HG02610 (cell line): ENCODE measurements around the gene AGBL1.
"Not testable (repeated sequence)": the region's sequence is repeated elsewhere in the genome, so short reads cannot be mapped to it uniquely, and the experiment has no call there.

ENCODE experiments used
- ATAC-seq: cut with Tn5 transposase; IDR thresholded peaks from one replicate; pipeline ENCODE4 v1.9.1; 2021; ENCODE audit warnings: mild to moderate bottlenecking, moderate library complexity; ENCODE audit not compliant: unreplicated experiment

Gene AGBL1

DNA sequence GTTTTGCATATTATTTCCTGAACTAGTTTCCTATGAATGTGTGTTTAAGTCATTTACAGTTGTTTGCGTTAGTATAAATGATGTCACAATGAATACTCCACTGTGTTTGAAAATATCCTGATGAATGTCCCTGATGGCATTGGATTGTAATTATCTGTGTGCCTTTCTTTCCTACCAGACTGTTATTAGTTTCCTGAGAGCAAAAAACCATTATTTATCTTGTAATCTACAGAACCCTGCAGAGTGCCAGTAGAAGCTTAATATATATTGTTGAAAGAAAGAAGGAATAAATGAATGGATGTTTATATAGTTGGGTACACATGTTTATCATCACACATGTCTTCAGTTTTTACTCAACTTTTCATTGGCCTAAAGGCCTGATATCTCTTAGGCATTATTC, 312.6 kb downstream of the AGBL1 start:
- ATAC-seq: no peak

DNA sequence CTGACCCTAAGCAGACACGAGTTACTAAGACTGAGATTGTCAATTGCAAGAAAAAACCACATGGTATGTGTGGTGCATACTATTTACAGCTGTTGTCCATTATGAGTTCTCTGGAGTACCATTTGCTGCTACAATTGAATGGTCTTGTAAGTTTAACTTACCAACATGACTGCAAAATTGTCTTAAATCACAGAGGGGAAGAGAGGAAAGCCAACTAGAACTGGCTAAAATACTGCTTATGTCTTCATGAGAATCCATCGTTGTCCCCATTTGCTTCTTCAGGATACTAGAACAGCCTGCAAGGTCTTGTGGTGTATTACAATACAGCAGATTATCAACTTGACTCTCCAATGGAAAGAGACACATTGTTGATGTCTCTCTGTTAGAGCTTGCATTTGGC, 313.2 kb downstream of the AGBL1 start:
- ATAC-seq: no peak

DNA sequence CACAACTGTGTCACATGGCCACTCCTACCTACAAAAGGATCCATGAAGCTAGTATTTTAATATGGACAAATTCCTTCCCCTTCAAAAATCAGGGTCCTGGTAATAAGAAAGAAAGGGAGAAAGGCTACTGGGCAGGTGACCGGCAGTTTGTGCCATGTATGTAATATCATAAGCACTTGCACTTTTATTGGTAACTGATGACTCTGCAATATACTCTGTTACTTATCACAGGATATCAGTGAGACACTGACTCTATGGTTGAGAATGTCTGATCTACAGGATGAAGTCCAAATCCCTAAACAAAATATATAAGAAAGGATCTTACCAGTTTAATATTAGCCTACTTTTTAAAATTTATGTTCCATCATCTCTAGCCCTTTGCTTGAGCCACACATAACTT, 315.2 kb downstream of the AGBL1 start:
- no peak for ATAC-seq

DNA sequence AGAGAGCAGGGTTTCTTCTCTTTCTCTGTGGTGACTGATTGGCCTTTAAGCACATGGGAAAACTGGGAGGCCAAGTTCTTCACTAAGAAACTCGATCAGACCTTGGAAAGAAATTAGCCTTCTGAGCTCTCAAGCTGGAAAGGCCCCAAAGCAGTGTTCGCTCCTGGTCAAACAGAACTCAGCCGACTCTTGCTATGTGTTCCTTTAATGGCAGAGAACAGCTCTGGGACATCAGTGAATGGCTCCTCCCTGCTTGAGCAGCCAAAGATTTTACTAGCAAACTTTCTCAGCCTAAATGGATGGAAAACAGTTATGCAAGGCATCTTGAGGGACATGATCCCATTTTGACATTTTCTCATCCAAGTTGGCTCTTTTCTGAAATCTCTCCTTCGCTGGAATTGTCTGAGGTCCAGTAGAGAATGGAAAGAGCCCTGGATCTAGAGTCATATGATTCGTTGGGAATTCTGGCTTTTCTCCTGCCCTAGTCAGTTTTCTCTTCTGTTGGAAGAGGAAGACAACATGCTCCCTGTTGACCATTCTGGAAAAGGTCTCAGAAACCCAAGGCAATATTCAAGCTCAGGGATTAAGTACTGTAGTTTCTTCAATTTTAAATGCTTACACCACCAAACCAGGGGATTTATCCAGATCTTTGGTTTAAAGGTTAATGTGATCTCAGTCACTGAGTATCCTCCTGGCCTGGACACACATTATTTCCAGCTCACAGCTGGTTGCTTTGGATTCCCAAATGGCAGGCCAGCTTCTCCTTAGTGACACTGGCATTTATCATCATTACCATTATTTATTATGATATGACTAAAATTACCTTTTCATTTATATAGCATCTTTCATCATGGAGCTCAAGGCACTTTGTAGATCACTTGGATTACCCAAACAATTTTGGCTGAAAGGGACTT, 319.6 kb downstream of the AGBL1 start:
- ATAC-seq: no peak

DNA sequence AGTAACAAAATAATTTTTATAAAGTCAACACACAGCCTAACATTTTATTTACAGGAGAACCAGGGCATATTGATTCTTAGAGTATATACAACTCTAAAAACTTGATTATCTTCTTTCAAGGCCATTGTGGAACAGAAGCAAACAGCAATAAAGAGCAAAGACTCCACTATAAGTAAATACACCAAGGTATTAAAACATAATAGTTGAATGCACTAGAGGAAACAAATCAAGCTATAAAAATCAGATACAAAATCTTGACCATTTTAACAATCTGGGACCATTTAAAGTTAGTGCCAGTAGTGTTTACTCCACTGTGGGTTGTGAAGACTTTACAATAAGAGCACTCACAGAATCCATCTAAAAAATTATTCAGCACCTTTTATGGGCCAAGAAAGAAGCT, 323.6 kb downstream of the AGBL1 start:
- no peak for ATAC-seq

DNA sequence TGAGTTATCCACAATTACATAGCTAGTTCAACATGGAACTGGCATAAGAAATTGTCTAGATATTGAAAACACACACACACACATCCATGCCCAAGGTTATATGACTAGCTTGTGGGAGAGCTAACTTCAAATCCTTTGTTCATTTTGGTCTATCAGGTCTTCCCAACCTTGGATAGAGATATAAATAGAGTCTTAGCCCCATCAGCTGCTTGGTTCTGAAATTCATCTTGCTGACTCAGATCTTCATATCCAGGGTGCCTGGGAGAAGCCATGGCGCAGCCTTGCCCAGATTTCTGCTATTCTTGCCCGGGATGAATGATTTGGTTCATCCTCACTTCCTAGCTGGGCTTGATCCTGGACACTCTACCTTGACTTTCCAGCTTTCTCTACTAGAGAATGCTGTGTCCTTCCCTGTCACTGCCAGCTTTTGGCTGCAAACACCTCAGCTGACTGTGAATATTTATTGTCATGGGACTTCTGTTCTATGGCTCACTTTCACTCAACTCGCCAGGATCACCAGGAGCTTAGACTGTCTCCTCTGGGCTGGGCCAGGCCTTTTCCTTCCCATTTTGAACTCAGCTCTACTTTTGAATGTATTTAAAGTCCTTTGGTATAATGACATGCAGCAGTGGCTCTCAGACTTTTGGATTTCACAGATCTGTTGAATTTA, 324.4 kb downstream of the AGBL1 start:
- no peak for ATAC-seq

DNA sequence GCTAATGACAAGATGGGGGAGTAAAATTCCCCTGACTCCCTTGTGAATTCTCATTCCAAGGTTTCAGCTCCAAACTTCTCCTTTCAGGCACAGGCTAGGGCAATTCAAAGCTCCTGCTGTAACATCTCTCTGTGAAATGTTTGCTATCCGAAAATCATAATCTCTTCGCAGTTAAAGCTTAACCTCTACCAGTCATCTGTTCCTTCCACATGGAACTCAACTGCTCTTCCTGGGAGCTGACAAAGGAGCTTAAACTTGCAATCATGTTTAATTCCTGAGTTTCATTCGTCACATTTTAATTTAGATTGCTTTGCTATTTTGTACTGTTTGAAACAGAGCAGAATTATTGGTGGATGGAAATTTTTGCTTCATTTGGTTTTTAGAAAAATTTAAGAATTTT, 328.6 kb downstream of the AGBL1 start:
- no peak for ATAC-seq

DNA sequence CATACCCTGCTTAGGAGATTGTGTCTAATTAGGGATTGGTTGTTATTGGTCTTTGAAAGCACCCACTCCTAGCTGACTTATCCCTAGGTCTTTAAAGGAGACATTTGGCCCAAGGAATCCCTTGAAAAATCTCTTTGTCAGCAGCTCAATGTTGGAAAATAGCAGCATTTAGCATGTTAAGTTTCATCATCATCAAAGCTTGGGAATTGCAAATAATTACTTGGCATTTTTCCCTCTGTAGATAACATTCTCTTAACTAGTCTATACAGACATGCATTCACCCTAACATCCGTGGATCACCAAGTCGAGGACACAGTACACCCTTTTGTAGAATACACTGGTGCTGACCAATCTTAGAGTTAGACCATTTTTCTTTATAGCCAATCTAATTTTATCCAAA, 332.2 kb downstream of the AGBL1 start:
- no peak for ATAC-seq

DNA sequence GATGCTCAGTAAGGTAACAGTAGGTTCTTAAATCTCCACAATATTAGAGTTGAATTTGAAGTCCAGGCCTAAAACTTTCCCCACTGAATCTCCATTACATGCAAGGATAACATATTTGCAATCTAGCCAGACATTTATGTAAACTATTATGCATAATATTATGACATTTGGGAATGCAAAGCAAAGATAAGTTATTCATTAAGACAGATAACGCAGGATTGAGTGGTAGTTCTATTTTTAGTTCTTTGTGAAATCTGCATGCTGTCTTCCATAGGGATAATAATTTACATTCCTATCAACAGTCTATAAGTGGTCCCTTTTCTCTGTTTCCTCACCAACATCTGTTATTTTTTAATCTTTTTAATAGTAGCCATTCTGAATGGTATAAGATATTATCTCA, 333.5 kb downstream of the AGBL1 start:
- ATAC-seq: no peak

DNA sequence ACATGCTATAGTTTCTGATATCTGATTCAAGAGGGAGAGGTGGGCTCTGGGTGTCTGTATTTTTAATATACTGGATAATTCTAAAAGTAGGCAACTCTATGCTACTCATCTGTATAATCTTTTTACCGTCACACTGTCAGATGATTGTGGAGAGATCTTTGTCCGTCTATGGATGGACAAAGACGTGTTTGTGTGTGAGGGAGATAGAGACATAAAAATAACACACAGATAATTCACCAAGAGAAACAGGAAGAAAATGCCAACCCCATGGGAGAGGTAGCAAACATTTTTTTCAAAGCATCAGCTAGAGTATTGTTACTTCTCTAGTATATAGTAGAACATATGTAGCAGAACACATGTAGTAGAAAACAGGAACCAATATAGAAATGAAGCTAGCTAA, 346.1 kb downstream of the AGBL1 start:
- ATAC-seq: no peak

DNA sequence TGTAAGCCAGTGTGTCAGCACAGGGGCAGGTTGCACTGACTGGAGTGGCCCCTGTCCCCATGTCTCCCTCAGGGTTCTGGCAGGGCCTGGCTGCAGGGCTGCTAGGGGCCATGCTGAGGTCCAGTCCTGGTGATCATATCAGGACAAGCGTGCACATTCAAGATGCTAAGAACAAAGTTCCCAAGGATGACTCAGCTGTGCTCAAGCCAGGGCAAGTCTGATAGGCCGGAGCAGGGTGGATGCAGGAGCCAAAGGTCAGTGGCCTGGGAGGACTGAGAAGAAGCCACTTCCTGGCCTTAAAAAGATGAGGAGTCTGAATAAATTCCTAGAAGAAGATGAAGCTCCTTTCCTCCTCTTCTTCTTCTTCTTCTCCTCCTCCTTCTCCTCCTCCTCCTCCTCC, 353.2 kb downstream of the AGBL1 start:
- ATAC-seq: no peak

DNA sequence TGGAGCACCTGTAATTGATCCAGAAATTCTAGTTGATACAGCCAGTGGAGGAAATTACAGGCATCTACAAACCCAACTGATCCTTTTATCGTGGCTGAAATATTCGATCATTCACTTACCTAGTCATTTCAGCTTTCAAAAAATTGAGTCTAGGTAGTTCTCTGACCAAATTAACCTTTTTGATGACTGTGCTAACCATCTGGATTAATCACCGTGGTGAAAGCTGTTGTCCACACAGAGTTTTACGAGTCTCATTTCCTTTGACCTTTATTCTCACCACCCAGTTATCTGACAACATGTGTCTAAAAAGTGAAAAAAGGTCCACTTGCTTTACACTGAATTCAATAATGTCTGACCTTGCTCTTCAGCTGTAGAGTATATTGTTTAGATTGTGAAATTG, 354.3 kb downstream of the AGBL1 start:
- ATAC-seq: no peak

DNA sequence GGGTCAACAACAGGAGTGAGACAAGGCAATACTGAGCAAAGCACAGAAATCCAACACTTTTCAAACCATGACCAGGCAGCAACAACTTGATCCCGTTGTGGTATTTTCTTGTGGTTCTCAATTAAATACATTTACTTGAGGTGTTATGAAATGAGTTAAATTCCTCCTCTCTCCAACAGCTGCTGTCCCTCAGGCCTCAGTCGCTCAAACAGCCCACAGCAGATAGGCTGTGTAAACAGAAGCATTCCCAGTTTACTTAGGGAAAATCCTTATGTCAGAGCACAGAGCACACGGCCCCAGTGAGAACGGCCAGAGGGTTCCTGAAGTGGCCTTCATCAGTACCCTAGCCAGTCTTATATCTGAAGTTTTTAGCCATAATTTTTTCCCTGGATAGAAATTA, 359.9 kb downstream of the AGBL1 start:
- no peak for ATAC-seq

DNA sequence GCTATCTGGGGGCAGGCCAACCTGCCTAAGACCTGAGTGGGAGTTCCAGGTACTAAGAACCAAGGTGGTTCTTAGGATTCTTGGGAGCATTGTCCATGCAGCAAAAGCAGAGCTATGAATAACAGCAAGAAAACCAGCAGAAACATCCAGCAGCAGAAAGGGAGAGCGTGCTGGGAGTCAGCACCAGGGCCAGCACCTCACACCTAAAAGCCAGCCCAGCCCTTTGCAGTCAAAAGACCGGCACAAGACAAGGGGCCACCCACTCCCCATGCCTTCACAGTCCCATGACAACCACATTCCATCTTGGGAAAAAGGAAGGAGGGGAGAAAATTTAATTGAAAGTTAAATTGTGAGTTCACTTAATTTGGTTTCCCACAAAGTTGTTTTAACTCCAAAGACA, 364.9 kb downstream of the AGBL1 start:
- ATAC-seq: no peak

DNA sequence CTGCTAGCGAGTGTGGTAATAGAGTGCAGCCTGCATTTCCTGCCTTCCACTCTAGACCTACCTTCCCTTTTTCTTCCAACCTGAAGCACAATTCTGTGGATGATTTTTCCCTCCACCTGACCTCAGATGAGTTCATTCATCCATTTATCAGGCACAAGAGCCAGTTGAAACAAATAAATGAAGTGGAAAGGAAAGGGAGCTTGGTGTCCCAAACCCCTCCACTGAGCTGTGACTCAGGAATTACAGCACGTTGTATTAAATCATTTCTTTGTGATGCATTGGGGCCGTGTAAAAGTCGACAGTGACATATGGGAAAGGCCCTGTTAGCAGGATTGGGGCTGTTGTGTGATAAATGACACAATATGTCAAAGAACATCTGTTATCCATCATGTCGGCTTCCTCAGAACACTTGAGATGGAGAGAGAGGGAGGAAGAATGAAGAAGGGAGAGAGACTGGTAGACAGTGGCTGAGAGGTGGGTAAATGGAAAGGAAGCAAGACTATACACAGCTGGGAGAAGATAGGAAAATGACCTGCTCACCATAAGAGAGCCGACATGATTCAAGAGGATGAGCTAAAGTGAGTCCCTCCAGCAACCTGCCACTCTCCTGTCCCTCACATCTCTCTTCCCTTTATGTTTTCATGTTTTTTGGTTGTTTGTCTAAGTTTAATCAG, 366.0 kb downstream of the AGBL1 start:
- no peak for ATAC-seq

DNA sequence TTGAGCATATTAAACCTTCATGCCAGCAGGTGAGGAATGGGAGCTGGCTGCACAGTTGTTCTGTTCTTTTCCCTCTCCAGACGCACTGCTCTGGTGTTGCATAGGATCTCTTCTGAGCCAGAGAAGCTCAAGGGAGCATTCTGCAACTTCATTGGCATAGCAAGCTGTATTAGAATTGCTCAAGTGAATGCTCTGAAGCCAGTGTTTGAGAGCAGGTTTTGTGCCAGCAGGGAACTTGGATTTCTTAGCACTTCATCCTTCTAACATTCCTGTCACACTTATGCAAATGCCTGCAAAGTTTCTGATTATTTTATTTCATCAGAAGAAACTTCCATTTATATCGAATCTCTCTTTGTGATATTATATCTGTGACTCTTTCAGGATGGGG, 366.6 kb downstream of the AGBL1 start:
- no peak for ATAC-seq

DNA sequence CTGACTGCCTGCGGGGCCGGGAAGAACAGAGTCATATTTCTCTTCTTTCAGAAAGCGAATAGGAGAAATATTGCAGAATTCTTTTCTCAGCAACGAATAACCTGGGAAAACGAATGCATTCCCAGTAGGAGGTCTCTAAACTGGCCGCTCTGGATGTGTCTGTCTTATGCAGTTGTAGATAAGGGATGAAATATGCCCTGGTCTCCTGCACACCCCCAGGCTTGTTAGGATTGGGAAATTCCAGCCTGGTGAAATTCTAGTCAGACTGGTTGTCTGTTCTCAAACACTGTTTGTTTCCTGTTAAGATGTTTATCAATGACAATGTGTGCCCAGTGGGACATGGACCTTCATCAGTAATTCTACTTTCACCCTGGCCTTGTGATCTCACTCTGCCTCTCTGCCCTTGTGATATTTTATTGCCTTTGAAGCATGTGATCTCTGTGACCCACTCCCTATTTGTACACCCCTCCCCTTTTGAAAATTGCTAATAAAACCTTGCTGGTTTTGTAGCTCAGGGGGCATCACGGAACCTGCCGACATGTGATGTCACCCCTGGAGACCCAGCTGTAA, 385.9 kb downstream of the AGBL1 start:
- ATAC-seq: not testable (repeated sequence)

DNA sequence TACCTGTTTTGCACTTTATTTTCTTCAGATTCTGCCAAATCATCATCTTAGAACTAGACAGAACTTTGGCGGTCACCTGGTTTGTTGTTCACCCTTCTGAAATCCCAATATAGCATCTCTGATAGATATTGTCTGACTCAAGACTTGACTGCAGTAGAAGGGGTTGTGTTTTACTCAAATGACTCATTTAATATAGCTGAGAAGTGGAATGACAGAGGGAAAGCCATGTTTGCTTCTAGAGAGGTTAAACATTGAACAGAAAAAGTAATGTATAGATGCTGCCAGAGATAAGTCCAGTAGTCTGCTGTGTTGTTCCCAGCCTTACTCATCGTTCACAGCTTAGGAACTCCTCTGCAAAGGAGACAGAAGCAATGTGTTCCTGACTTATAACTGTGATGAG, 402.0 kb downstream of the AGBL1 start:
- ATAC-seq: no peak

DNA sequence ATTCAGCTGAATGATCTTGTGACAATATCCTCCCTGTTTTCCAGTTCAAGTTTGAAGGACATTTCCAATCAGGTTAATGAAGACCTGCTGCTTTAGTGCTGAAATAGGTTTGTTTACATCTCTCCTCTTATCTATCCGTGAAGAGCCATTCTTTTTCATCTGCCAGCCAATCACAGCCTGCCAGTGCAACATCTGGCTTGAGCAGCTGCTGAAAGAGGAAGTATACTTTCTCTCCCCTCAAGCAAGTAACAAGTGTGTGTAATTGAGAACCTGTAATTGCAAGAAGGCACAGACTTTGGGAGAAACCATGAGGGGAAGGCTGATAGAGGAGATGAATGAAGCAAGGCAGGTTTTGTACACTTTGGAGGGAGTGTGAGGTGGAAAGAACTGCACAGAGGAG, 404.3 kb downstream of the AGBL1 start:
- no peak for ATAC-seq

DNA sequence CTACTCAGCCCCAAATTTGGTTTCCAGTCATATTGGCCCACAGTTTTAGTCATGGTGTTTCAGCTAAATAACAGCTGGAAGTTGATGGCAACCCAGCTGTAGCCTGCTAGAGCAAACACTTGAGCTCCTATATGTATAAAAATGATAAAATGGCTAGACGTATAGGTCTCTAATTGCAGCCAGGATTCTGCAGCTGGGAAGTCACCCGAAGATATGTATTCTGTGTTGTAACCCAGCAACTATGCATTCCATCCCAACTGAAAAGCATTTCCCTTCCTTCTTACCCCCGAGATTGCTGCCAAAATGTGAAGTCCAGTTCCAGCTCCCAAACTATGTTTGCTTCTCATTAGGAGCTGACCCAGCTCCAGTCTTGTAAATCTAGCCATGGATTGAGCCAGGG, 408.4 kb downstream of the AGBL1 start:
- no peak for ATAC-seq

DNA sequence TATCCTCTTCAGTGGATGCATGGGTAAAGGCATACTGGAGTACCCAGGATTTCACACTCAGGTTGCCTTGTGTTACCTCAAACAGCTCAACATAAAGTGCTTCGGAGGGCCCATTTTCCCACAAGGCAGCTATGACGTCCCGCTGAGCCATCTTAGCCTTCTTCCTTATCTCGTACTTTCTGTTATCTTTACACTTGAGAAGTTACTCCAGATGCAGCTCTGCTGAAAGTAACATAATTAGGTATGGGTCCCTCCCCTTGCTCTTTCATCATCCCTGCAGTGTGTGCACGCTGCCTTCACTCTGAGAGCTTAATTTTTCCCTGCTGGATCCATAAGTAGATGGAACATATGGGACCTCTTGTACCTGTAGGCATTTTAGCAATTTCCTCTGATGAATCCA, 410.3 kb downstream of the AGBL1 start:
- no peak for ATAC-seq

DNA sequence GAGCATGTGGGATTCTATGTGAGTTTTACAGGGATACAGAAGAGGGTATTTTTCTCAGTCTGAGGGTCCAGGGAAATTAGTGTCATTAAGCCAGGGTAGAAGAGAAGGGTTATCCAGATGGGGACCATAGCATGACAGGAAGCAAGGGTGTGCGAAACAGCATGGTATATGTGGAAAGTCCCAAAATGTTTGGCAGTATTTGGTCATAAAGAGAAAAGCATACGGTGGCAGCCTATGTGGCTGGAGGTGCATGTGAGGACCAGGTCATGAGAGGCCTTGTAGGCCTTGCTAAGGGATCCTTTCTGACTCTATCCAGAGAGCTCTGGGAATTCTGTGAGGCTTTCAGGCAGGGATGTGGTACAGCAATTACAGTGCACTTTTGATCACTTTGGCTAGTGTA, 411.4 kb downstream of the AGBL1 start:
- no peak for ATAC-seq
